Fibroblast of mammary gland (primary cell): ENCODE results near the gene PPARA.
"Not testable (repeated sequence)": the region's sequence is repeated elsewhere in the genome, so short reads cannot be mapped to it uniquely, and the experiment has no call there.

Experiments used
- DNase-seq: peaks from one replicate; pipeline ENCODE4 v3.0.0-alpha.2; 2010; ENCODE audit warnings: low read depth
- H3K4me3 ChIP-seq: 2 replicates; pipeline ENCODE4 v1.5.1; 2011; ENCODE audit warnings: low read depth, mild to moderate bottlenecking, low read length, moderate library complexity; ENCODE audit not compliant: control insufficient read depth
- TF ChIP-seq, protein P1 (sequence below): conservative IDR thresholded peaks from 2 replicates; pipeline ENCODE4 v1.5.1; 2011; ENCODE audit warnings: low read depth, low read length, inconsistent platforms; ENCODE audit not compliant: control insufficient read depth, insufficient read depth

Gene PPARA

DNA sequence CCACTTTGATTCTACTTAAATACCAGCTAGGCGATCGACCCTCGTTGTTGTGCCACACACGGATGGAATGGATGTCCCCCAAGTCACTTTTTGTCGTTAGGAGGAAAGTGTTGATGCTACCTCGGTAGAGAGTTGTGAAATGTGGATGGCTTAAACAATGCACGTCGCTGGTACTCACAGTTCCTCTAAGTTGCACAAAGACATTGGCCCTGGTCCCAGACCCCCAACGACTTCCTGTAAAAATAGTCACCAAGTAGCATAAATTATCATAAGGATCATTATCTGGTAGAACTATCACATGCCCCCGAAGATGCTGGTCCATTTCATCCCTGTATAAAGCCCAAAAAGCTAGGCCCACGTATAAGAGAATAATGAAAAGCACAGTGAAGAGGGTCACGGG is 109.0 kb downstream of the PPARA start:
- TF ChIP-seq, protein P1, sequence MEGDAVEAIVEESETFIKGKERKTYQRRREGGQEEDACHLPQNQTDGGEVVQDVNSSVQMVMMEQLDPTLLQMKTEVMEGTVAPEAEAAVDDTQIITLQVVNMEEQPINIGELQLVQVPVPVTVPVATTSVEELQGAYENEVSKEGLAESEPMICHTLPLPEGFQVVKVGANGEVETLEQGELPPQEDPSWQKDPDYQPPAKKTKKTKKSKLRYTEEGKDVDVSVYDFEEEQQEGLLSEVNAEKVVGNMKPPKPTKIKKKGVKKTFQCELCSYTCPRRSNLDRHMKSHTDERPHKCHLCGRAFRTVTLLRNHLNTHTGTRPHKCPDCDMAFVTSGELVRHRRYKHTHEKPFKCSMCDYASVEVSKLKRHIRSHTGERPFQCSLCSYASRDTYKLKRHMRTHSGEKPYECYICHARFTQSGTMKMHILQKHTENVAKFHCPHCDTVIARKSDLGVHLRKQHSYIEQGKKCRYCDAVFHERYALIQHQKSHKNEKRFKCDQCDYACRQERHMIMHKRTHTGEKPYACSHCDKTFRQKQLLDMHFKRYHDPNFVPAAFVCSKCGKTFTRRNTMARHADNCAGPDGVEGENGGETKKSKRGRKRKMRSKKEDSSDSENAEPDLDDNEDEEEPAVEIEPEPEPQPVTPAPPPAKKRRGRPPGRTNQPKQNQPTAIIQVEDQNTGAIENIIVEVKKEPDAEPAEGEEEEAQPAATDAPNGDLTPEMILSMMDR, result no peak
- DNase-seq, result no peak

DNA sequence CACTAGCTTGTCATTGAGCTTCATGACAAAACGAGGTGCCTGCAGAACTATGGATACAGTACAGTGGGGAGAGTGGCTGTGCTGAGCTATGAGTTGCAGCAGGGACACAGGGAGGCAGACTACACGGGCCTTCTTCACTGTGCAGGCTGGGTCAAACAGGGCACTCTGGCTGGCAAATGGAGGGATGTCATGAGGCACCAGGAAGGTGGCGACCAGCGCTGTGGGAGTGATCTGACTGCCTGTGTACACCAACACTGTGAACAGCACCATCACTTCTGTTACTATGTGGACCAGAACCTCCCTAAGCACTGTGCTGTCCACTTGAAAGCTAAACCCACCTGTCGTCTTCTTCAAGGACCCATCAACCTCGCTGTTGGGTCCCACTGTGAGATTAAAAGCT is 109.7 kb downstream of the PPARA start:
- TF ChIP-seq, protein P1, result no peak
- H3K4me3 ChIP-seq, result no peak overlapping the region
- no peak for DNase-seq

More for the DNA sequence above, 109.0 kb downstream of the PPARA start:
- no peak overlapping the region for H3K4me3 ChIP-seq

DNA sequence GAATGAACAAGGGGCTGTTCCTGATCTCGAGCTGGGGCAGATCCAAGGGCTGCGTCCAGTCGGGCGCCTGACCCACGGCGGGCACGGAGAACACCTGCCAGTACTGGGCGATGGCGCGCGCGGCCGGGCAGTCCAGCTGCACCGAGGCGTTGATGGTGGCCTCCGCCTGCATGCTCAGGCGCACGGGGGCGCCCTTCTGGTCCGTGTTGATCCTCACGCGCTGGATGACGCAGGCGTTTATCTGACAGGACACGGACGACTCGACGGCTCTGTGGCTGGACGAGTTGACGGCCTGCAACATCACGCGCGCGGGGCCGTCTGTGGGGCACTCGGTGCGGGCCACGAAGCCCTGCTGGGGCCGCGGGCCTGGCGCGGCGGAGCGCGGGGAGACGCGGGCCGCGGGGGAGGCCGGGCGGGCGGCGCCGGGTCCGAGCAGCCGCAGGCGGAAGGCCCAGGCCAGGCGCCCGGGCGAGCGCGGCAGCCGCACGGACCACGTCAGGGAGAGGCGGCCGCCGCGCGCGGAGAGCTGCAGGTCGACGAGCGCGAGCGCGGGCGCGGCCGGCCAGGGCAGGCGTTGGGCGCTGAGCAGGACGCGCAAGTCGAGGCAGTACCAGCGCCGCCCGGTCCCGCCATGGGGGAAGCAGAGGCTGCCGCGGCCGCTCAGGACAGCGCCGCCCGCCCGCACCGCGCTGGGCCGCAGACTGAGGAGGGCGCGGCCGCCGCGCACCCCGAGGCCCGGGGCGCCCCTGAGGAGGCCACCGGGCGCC is 112.3 kb downstream of the PPARA start:
- peak; percentile 65 for DNase-seq
- TF ChIP-seq, protein P1, result no peak
- H3K4me3 ChIP-seq, result no peak overlapping the region

DNA sequence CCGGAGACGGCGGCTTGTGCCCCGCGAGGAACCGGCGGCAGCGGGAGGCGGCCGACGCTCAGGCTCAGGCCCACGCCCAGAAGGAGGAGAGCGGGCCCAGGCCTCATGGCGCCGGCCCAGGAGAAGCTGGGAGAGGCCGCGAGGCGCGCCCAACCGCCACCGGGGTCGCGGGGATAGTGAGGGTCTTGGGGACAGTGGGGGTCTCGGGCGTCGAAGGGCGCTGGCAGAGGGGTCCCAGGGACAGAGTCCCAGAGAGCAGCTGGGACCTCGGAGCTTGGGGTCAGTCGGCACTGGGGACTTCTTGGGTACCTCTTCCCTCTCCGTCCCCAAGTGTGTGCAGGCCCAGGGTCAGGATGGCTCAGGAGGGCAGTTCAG is 112.9 kb downstream of the PPARA start, which contains the start of gene PKDREJ:
TSS of gene PKDREJ (minus strand) at position 128 of the 375 bp plus-strand sequence. CDS start at position 107, 21 bp downstream.
- TF ChIP-seq, protein P1, result no peak
- H3K4me3 ChIP-seq, result no peak within 1 kb of the TSS

DNA sequence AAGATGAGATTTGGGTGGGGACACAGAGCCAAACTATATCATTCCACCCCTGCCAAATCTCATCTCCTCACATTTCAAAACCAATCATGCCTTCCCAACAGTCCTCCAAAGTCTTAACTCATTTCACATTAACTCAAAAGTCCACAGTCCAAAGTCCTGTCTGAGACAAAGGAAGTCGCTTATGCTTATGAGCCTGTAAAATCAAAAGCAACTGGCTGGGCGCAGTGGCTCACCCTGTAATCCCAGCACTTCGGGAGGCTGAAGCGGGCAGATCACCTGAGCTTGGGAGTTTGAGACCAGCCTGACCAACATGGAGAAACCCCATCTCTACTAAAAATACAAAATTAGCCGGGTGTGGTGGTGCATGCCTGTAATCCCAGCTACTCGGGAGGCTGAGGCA is 114.2 kb downstream of the PPARA start:
- not testable (repeated sequence) for H3K4me3 ChIP-seq, DNase-seq

More for the DNA sequence above, 112.9 kb downstream of the PPARA start, which contains the start of gene PKDREJ:
- DNase-seq, result no peak

DNA sequence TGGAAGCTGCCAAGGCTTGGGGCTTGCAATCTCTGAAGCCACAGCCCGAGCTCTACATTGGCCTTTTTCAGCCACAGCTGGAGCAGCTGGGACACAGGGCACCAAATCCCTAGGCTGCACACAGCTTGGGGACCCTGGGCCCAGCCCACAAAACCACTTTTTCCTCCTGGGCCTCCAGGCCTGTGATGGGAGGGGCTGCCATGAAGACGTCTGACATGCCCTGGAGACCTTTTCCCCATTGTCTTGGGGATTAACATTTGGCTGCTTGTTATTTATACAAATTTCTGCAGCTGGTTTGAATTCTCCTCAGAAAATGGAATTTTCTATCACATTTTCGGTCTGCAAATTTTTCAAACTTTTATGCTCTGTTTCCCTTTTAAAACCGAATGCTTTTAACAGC is 115.3 kb downstream of the PPARA start:
- not testable (repeated sequence) for H3K4me3 ChIP-seq, DNase-seq

DNA sequence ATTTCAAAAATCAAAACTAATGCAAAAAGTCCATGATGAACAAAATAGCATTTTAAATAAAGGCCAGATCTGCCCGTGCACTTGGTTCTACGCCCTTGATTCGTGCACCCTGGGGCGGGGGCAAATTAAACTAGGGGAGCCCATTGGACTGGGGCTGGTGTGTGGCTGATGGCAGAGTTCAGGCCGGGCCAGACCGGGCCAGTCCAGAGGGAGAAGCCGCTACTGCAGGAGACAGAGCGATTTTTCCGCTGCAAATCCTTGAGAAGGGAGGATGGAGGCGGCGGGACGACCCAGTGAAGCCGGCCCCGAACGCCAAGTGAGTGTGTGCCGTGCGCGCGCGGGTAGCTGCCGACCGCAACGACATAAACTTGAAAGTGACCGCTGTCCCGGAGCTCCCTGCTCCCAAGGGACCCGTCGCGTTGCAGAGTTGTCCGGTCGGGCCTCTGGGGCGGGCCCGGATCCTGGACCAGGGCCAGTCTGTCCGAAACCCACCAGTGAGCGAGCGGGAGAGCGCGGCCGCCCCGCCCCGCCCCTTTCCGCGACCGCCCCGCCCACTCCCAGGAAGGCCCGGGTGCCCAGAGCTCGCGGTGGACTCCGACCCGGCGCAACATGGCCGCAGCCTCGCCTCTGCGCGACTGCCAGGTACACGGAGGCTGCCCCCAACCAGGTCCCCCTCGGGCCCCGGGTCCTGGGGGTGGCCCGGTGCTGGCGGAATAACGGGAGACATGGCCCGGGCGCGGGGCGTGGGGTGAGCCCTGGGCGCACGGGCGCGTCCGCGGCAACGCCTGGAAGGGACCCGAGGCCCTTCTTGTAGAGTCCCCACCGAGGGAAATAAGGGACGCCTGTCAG is 117.3 kb downstream of the PPARA start, which contains the start of gene TTC38:
TSS of gene TTC38 (plus strand) at position 578 of the 849 bp plus-strand sequence. CDS start at position 610, 32 bp downstream.
- DNase-seq, result peak; percentile 63
- TF ChIP-seq, protein P1, result no peak
- peak within 1 kb of the TSS; percentile 80 for H3K4me3 ChIP-seq
